22Rv1 (cell line): Measurements from ENCODE around the gene DPP6.

Experiments
- ZFX ChIP-seq: fragments of 450-650 bp; IDR thresholded peaks from 2 replicates; pipeline ENCODE4 v1.6.1; 2017; ENCODE audit warnings: antibody characterized with exemption, borderline replicate concordance
- TF ChIP-seq, protein P1 (sequence below): fragments of 450-650 bp; IDR thresholded peaks from 2 replicates; pipeline ENCODE4 v1.5.1; 2017; ENCODE audit warnings: mild to moderate bottlenecking

- TF ChIP-seq, protein P1, sequence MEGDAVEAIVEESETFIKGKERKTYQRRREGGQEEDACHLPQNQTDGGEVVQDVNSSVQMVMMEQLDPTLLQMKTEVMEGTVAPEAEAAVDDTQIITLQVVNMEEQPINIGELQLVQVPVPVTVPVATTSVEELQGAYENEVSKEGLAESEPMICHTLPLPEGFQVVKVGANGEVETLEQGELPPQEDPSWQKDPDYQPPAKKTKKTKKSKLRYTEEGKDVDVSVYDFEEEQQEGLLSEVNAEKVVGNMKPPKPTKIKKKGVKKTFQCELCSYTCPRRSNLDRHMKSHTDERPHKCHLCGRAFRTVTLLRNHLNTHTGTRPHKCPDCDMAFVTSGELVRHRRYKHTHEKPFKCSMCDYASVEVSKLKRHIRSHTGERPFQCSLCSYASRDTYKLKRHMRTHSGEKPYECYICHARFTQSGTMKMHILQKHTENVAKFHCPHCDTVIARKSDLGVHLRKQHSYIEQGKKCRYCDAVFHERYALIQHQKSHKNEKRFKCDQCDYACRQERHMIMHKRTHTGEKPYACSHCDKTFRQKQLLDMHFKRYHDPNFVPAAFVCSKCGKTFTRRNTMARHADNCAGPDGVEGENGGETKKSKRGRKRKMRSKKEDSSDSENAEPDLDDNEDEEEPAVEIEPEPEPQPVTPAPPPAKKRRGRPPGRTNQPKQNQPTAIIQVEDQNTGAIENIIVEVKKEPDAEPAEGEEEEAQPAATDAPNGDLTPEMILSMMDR = no peak
- TF ChIP-seq ZFX = no peak
Observed at GRCh38 chr7:154674191-154674590, 622.0 kb downstream of the DPP6 start.
